ENCODE results near the gene MRPL37.
"Not testable (repeated sequence)": the region's sequence is repeated elsewhere in the genome, so short reads cannot be mapped to it uniquely, and the experiment has no call there.

The MRPL37 gene

GRCh38 chr1:54204199-54204598 lies 4.2 kb downstream of the MRPL37 start:
- CTCF ChIA-PET: interaction anchor here (3.1 kb wide), 1 partner anchor 78 kb away, joined by 9 read pairs; no protein-coding TSS in a partner anchor
- no peak overlapping the region for H3K4me3 ChIP-seq (ENCODE audit: low read depth, low read length)
- TF ChIP-seq, protein P1, sequence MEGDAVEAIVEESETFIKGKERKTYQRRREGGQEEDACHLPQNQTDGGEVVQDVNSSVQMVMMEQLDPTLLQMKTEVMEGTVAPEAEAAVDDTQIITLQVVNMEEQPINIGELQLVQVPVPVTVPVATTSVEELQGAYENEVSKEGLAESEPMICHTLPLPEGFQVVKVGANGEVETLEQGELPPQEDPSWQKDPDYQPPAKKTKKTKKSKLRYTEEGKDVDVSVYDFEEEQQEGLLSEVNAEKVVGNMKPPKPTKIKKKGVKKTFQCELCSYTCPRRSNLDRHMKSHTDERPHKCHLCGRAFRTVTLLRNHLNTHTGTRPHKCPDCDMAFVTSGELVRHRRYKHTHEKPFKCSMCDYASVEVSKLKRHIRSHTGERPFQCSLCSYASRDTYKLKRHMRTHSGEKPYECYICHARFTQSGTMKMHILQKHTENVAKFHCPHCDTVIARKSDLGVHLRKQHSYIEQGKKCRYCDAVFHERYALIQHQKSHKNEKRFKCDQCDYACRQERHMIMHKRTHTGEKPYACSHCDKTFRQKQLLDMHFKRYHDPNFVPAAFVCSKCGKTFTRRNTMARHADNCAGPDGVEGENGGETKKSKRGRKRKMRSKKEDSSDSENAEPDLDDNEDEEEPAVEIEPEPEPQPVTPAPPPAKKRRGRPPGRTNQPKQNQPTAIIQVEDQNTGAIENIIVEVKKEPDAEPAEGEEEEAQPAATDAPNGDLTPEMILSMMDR (IDR thresholded peaks at IDR 0.05; ENCODE audit: insufficient read depth, low read length, missing control alignments): no peak
- DNase-seq (ENCODE audit: low read depth, low spot score): no peak
- POLR2A ChIA-PET: no interaction called here

GRCh38 chr1:54207287-54207686 lies 7.3 kb downstream of the MRPL37 start:
- no peak overlapping the region for H3K4me3 ChIP-seq (ENCODE audit: low read depth, low read length)
- TF ChIP-seq, protein P1 (IDR thresholded peaks at IDR 0.05; ENCODE audit: insufficient read depth, low read length, missing control alignments): no peak
- DNase-seq (ENCODE audit: low read depth, low spot score): no peak
- ChIA-PET POLR2A (no interaction called here), CTCF (no interaction called here)

DNA sequence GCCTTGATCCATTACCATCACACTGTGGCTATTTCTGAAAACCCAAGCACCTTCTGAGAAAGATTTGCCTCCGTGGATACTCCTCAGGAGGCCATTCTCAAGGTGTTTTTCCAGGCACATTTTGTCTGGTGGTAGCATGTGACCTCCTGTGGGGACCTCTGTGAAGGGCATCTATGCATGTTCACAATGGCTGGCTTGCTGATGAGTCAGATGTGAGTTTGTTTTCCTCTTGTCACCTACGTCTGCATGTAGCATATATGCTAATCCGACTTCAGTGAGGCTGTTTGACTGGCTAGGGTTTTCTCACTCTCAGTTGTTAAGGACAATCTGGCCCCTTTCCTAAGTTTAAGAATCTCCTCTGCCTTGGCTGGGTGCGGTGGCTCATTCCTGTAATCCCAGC lies 7.9 kb downstream of the MRPL37 start:
- CTCF ChIA-PET, POLR2A ChIA-PET: not testable (repeated sequence)

DNA sequence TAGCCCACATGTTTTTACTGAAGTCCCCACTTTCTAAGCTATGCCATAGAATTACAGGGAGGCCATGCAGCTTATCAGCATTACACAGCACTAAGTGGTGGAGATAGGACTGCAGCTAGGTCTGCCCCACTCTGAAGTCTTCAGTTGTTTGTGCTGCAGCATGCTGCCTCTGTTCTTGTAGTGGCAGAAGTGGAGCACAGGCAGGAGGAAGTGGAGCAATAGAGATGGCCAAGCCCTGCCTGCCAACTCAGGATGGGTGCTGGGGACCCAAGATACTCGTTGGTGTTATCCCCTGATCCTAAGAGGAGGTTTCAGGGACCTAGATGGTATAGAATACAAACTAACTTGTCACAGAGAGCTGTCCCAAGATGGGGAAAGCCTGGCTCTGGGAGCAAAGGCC lies 12.9 kb downstream of the MRPL37 start:
- ChIA-PET CTCF (interaction anchor here (1.1 kb wide), 1 partner anchor 92 kb away, joined by 4 read pairs; no protein-coding TSS in a partner anchor), POLR2A (no interaction called here)
- TF ChIP-seq, protein P1 (IDR thresholded peaks at IDR 0.05; ENCODE audit: insufficient read depth, low read length, missing control alignments): no peak
- no peak overlapping the region for H3K4me3 ChIP-seq (ENCODE audit: low read depth, low read length)
- DNase-seq (ENCODE audit: low read depth, low spot score): no peak

More for the DNA sequence above, 7.9 kb downstream of the MRPL37 start:
- H3K4me3 ChIP-seq (ENCODE audit: low read depth, low read length); DNase-seq (ENCODE audit: low read depth, low spot score): not testable (repeated sequence)

DNA sequence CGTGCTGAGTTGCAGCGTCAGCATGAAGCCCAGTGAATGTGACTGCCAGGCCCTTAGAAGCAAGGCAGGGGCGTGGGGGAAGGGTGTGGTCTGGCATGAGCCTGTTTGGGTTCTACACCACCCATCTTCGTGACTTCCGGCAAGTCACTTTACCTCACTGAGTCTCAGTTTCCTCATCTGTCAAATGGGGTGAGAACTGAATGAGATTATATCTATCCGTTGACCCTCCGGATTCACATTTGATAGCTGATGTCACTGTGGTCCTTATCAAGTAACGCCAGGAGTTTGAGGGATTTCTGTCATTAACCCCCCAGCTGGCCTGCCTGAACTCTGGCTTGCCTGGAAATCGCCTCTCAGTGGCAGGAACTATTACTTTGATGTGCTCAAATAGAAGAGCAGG lies 15.6 kb downstream of the MRPL37 start:
- no peak overlapping the region for H3K4me3 ChIP-seq (ENCODE audit: low read depth, low read length)
- ChIA-PET CTCF (interaction anchor here (1.7 kb wide), 1 partner anchor 274 kb away, joined by 6 read pairs; no protein-coding TSS in a partner anchor), POLR2A (no interaction called here)

GRCh38 chr1:54218883-54219687 lies 19.1 kb downstream of the MRPL37 start:
- TF ChIP-seq, protein P1 (IDR thresholded peaks at IDR 0.05; ENCODE audit: insufficient read depth, low read length, missing control alignments): no peak
- ChIA-PET CTCF (interaction anchor here (3.6 kb wide), 1 partner anchor 270 kb away, joined by 19 read pairs; no protein-coding TSS in a partner anchor), POLR2A (no interaction called here)
- DNase-seq (ENCODE audit: low read depth, low spot score): no peak
- H3K4me3 ChIP-seq (ENCODE audit: low read depth, low read length): no peak overlapping the region

More for the DNA sequence above, 15.6 kb downstream of the MRPL37 start:
- no peak for DNase-seq (ENCODE audit: low read depth, low spot score)
- TF ChIP-seq, protein P1 (IDR thresholded peaks at IDR 0.05; ENCODE audit: insufficient read depth, low read length, missing control alignments): no peak

GRCh38 chr1:54219688-54220003 lies 19.7 kb downstream of the MRPL37 start:
- no peak for DNase-seq (ENCODE audit: low read depth, low spot score)
- no peak overlapping the region for H3K4me3 ChIP-seq (ENCODE audit: low read depth, low read length)
- POLR2A ChIA-PET: no interaction called here
- CTCF ChIA-PET: interaction anchor here (1.5 to 3.6 kb wide), 2 partner anchors 10 to 269 kb away, joined by 3 to 19 read pairs; no protein-coding TSS in a partner anchor
- TF ChIP-seq, protein P1 (IDR thresholded peaks at IDR 0.05; ENCODE audit: insufficient read depth, low read length, missing control alignments): no peak
